Suprapubic skin (tissue), 3 donors: ENCODE results near the gene C2CD3.

Experiments
- CTCF ChIP-seq, 2 donors: fragments of 200-600 bp in 1 of 2; fragments of 450-650 bp in 1 of 2; sonication (generic) in 1 of 2; IDR thresholded peaks; one replicate each; pipeline ENCODE4 v1.5.1; 2016 to 2019; ENCODE audit warnings: antibody characterized with exemption in 2 of 2, mild to moderate bottlenecking in 1 of 2, moderate library complexity in 1 of 2
- EP300 ChIP-seq: sonication (generic); formaldehyde crosslinking; IDR thresholded peaks from one replicate; pipeline ENCODE4 v1.6.1; 2017; ENCODE audit warnings: antibody characterized with exemption
- POLR2A ChIP-seq, 2 donors: fragments of 450-650 bp; IDR thresholded peaks; one replicate each; pipeline ENCODE4 v1.6.1; 2017; ENCODE audit warnings: antibody characterized with exemption in 2 of 2, mild to moderate bottlenecking in 2 of 2, moderate library complexity in 2 of 2

GRCh38 chr11:74179234-74180052 is 8.6 kb upstream of the C2CD3 start:
- TF ChIP-seq POLR2A (IDR thresholded peaks at IDR 0.05) (no peak), CTCF (IDR thresholded peaks at IDR 0.05) (no peak), EP300 (no peak)
